ENCODE results near the gene GRIA1.

GRIA1 gene

DNA sequence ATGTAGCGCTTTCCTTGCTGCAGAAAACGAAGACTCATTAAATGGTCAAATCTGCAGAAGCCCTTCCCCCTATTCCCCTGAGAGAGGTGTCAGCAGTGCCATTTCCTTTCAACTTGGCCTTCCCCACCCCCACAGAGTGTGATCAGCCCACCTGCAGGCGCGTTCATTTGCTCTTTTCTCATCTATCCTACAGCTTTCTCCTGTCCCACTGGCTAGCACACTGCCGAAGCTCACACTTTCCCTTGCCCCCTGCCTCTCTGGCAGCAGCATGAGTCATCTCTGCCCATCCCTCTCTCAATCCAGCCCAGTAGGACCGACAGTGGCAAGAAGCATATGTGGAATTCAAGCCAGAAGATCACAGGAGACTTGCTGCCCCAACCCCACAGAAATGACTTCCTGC is 334.4 kb downstream of the GRIA1 start:
- TF ChIP-seq RAD21 (IDR thresholded peaks at IDR 0.05; ENCODE audit: low read depth) = no peak

DNA sequence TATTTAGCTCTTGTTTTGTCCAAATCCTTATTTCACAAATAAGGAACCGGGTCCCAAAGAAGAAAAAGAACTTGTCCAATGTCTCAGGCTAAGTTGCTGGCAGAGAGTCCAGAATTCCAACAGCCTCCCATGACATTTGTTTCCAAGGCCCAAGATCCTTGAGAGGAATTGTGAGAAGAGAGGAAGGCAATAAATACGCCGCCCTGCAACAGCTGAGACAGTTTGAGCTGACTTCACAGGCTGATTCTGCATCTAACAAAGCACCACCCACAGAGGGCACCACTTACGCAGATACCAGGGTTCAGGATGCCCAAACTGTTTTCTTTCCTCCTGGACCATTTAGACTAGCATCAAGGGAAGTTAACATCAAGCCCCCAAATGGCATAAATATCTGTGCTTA is 336.9 kb downstream of the GRIA1 start:
- no peak for TF ChIP-seq YY1 (IDR thresholded peaks at IDR 0.05; ENCODE audit: low read depth)
- TF ChIP-seq TCF12 (IDR thresholded peaks at IDR 0.05; ENCODE audit: low read depth) = no peak
- TF ChIP-seq ZBTB7A (IDR thresholded peaks at IDR 0.05; ENCODE audit: low read depth) = no peak
- TF ChIP-seq EP300 (IDR thresholded peaks at IDR 0.05; ENCODE audit: borderline replicate concordance) = no peak
- 0 out of 2 replicates have a peak, but pooled peaks have one; percentile 7 for TF ChIP-seq RAD21 (IDR thresholded peaks at IDR 0.05; ENCODE audit: low read depth)

DNA sequence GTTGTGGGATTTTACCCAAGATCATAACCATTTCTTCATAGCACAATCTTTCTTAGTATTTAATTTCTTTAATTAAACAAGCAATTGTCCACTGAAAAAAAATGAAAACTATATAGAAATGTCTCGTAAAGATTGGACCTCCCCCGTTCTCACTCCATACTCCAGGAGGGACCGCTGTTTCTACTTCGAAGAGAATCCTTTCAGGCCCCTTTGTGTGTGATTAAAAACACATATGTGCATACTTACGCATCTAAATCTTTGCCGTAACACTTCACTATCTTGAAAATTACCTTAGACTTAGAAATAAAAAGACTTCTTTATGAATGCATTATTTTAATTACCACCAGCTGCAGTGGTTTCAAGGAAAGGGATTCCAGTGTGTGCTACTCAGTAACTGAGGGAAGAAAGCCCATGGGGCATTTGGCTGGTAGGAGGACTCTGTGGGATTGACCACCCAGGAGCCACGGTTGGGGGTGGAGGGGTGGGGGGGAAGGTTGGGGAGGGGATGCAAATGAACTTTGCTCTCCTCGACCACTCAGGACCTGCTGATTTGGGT is 339.1 kb downstream of the GRIA1 start:
- no peak for TF ChIP-seq FOXM1 (IDR thresholded peaks at IDR 0.05; ENCODE audit: borderline replicate concordance, low read depth)
- no peak for TF ChIP-seq NFIC (IDR thresholded peaks at IDR 0.05)
- TF ChIP-seq CREB1 (IDR thresholded peaks at IDR 0.05; ENCODE audit: low read depth) = no peak
- no peak for TF ChIP-seq ZBTB7A (IDR thresholded peaks at IDR 0.05; ENCODE audit: low read depth)
- no peak for TF ChIP-seq TCF12 (IDR thresholded peaks at IDR 0.05; ENCODE audit: low read depth)
- TF ChIP-seq TAF1 (IDR thresholded peaks at IDR 0.05; ENCODE audit: low read depth) = no peak
- no peak for TF ChIP-seq TEAD4 (IDR thresholded peaks at IDR 0.05)
- no peak for TF ChIP-seq EP300 (IDR thresholded peaks at IDR 0.05; ENCODE audit: borderline replicate concordance)
- TF ChIP-seq, protein P1, sequence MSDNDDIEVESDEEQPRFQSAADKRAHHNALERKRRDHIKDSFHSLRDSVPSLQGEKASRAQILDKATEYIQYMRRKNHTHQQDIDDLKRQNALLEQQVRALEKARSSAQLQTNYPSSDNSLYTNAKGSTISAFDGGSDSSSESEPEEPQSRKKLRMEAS (IDR thresholded peaks at IDR 0.05) = no peak
- no peak for TF ChIP-seq YY1 (IDR thresholded peaks at IDR 0.05; ENCODE audit: low read depth)
- TF ChIP-seq, protein P2, sequence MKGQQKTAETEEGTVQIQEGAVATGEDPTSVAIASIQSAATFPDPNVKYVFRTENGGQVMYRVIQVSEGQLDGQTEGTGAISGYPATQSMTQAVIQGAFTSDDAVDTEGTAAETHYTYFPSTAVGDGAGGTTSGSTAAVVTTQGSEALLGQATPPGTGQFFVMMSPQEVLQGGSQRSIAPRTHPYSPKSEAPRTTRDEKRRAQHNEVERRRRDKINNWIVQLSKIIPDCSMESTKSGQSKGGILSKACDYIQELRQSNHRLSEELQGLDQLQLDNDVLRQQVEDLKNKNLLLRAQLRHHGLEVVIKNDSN (IDR thresholded peaks at IDR 0.05) = no peak
- no peak for TF ChIP-seq RAD21 (IDR thresholded peaks at IDR 0.05; ENCODE audit: low read depth)

DNA sequence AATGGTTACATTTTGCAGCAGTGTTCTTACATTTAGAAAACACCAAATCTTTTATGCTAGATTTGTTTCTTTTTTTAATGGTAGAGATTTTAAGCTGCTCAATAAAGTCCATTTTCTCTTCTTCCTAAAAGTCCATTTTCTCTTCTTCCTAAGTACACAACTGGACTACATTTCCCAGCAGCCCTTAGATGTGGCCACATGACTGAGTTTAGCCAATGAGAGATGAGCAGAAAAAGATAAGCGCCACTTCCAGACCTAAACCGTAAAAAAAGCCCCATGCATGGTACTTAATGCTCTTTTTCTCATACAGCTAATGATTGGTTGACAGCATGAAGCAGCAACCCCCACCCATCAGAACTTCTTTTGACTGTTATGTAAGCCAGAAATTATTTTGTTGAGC is 341.5 kb downstream of the GRIA1 start:
- TF ChIP-seq, protein P2 (IDR thresholded peaks at IDR 0.05) = peak; percentile 95
- TF ChIP-seq, protein P1 (IDR thresholded peaks at IDR 0.05) = no peak

DNA sequence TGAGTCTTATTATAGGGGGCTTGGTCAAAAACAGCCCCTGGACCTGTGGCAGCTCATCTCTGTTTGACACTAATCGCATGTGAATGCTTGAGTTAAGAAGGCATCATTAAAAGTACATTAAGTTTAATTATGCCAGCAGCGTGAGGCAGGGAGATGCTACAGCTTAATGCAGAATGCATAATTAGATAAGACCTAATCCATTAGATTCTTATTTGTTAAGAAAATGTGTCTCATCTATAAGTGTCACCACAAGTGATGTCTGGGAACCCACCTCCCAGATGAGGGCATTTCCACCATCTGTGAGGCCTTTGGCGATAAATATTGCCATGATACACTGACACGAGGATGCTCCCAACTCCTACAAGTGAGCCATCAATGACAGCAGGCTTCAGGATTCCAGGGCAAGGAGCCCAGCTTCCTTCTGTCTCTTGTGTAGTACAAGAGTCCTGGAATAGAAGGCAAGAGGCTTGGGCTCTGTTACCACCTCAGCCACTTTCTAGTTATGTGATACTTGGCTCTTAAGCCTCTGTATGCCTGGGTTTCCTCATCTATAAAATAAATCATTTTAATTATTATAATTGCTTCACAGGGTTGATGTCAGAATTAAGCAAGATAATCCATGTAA is 345.5 kb downstream of the GRIA1 start:
- no peak for TF ChIP-seq TEAD4 (IDR thresholded peaks at IDR 0.05)
- TF ChIP-seq, protein P2 (IDR thresholded peaks at IDR 0.05) = no peak
- no peak for TF ChIP-seq EP300 (IDR thresholded peaks at IDR 0.05; ENCODE audit: borderline replicate concordance)
- TF ChIP-seq CREB1 (IDR thresholded peaks at IDR 0.05; ENCODE audit: low read depth) = no peak
- no peak for TF ChIP-seq TAF1 (IDR thresholded peaks at IDR 0.05; ENCODE audit: low read depth)
- no peak for TF ChIP-seq ZBTB7A (IDR thresholded peaks at IDR 0.05; ENCODE audit: low read depth)
- TF ChIP-seq, protein P1 (IDR thresholded peaks at IDR 0.05) = no peak
- no peak for TF ChIP-seq YY1 (IDR thresholded peaks at IDR 0.05; ENCODE audit: low read depth)
- TF ChIP-seq NFIC (IDR thresholded peaks at IDR 0.05) = no peak
- TF ChIP-seq, protein P3, sequence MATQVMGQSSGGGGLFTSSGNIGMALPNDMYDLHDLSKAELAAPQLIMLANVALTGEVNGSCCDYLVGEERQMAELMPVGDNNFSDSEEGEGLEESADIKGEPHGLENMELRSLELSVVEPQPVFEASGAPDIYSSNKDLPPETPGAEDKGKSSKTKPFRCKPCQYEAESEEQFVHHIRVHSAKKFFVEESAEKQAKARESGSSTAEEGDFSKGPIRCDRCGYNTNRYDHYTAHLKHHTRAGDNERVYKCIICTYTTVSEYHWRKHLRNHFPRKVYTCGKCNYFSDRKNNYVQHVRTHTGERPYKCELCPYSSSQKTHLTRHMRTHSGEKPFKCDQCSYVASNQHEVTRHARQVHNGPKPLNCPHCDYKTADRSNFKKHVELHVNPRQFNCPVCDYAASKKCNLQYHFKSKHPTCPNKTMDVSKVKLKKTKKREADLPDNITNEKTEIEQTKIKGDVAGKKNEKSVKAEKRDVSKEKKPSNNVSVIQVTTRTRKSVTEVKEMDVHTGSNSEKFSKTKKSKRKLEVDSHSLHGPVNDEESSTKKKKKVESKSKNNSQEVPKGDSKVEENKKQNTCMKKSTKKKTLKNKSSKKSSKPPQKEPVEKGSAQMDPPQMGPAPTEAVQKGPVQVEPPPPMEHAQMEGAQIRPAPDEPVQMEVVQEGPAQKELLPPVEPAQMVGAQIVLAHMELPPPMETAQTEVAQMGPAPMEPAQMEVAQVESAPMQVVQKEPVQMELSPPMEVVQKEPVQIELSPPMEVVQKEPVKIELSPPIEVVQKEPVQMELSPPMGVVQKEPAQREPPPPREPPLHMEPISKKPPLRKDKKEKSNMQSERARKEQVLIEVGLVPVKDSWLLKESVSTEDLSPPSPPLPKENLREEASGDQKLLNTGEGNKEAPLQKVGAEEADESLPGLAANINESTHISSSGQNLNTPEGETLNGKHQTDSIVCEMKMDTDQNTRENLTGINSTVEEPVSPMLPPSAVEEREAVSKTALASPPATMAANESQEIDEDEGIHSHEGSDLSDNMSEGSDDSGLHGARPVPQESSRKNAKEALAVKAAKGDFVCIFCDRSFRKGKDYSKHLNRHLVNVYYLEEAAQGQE (IDR thresholded peaks at IDR 0.05; ENCODE audit: low read depth) = no peak
- no peak for TF ChIP-seq EGR1 (IDR thresholded peaks at IDR 0.05)
- no peak for TF ChIP-seq TCF12 (IDR thresholded peaks at IDR 0.05; ENCODE audit: low read depth)
- no peak for TF ChIP-seq FOXM1 (IDR thresholded peaks at IDR 0.05; ENCODE audit: borderline replicate concordance, low read depth)
- no peak for TF ChIP-seq RAD21 (IDR thresholded peaks at IDR 0.05; ENCODE audit: low read depth)
- TF ChIP-seq CEBPB (IDR thresholded peaks at IDR 0.05) = no peak

DNA sequence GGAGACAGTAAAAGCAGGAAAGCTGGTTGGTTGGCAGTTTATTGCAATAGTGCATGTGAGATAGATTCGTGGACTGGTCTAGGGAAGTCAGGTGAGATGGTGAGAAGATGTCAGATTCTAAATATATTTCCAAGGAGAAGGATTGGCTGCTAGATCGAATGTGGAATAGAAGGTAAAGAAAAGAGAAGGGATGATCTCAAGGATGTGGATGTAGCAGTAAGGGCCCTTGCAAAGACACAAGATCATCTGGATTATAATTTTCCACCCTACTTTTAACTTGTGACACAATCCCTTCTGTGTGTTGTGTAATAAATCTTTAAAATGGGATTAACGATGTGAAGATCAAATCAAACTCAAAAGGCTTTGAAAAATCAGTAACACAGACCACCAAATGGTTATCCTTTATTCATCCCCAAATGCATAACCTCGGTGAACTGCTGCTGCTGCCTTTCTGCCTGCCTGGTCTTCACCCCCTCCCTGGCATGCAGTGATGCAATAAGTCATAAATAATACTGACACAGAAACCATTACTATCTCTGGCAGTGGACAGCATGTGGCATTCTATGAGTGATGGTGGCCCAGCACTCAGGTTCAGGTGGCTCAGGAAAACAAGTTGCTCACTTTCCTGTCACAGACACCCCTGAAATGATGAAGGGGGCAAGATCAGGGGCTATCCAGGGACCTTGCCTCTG is 369.9 kb downstream of the GRIA1 start:
- TF ChIP-seq, protein P1 (IDR thresholded peaks at IDR 0.05) = no peak
- TF ChIP-seq RAD21 (IDR thresholded peaks at IDR 0.05; ENCODE audit: low read depth) (no peak), FOXM1 (IDR thresholded peaks at IDR 0.05; ENCODE audit: borderline replicate concordance, low read depth) (no peak), CEBPB (IDR thresholded peaks at IDR 0.05) (no peak), EGR1 (IDR thresholded peaks at IDR 0.05) (no peak), TAF1 (IDR thresholded peaks at IDR 0.05; ENCODE audit: low read depth) (no peak), NFIC (IDR thresholded peaks at IDR 0.05) (no peak), TEAD4 (IDR thresholded peaks at IDR 0.05) (no peak), YY1 (IDR thresholded peaks at IDR 0.05; ENCODE audit: low read depth) (no peak)
- TF ChIP-seq, protein P2 (IDR thresholded peaks at IDR 0.05) = no peak
- TF ChIP-seq, protein P3 (IDR thresholded peaks at IDR 0.05; ENCODE audit: low read depth) = no peak
